Fibroblast of the aortic adventitia (primary cell): ENCODE data around the gene ZNF484. TPM values are rescaled to one million over a fixed set of nuclear protein-coding genes. Genes with fewer than 3 reads are reported as not detected.
"Not testable (repeated sequence)": the region's sequence is repeated elsewhere in the genome, so short reads cannot be mapped to it uniquely, and the experiment has no call there.

Source experiments
- DNase-seq: peaks from one replicate; pipeline ENCODE4 v3.0.0-alpha.2; 2010; ENCODE audit warnings: low read depth
- H3K4me3 ChIP-seq: 2 replicates; pipeline ENCODE4 v1.5.1; 2011; ENCODE audit warnings: low read depth, mild to moderate bottlenecking, control low read depth, low read length, moderate library complexity
- total RNA-seq: library from RNA; depleted of rRNA; stranded (reverse); fragments of >200 nt; gene quantifications from 2 replicates; pipeline ENCODE4 v1.2.3, GENCODE V29; 2012; ENCODE audit warnings: low replicate concordance
- TF ChIP-seq, protein P1 (sequence below): IDR thresholded peaks from 2 replicates; pipeline ENCODE4 v1.5.1; 2011; ENCODE audit warnings: mild to moderate bottlenecking, low read length, control low read depth, inconsistent platforms; ENCODE audit not compliant: insufficient read depth

ZNF484 gene
- total RNA-seq, 1 donor = 14.0 TPM

DNA sequence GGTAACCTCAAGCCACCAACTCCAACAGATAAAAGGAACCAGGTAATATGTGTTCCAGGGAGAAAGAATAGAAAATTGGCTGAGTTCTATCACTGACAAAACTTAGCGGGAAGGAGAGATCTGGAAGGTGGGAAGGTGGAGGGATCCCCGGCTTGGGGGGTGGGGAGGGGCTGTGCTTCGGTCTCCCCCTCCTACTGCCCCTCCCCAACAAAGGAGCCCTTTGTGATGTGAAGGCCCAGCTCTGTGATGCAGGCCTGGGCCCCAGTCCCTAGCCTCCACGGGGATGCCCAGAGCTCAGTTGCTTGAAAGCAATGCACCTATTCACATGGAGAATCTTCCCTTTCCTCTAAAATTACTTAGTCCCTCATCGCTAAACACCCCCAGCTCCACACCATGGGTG is 4.4 kb upstream of the ZNF484 start:
- H3K4me3 ChIP-seq = no peak overlapping the region
- TF ChIP-seq, protein P1, sequence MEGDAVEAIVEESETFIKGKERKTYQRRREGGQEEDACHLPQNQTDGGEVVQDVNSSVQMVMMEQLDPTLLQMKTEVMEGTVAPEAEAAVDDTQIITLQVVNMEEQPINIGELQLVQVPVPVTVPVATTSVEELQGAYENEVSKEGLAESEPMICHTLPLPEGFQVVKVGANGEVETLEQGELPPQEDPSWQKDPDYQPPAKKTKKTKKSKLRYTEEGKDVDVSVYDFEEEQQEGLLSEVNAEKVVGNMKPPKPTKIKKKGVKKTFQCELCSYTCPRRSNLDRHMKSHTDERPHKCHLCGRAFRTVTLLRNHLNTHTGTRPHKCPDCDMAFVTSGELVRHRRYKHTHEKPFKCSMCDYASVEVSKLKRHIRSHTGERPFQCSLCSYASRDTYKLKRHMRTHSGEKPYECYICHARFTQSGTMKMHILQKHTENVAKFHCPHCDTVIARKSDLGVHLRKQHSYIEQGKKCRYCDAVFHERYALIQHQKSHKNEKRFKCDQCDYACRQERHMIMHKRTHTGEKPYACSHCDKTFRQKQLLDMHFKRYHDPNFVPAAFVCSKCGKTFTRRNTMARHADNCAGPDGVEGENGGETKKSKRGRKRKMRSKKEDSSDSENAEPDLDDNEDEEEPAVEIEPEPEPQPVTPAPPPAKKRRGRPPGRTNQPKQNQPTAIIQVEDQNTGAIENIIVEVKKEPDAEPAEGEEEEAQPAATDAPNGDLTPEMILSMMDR = no peak
- DNase-seq = no peak

DNA sequence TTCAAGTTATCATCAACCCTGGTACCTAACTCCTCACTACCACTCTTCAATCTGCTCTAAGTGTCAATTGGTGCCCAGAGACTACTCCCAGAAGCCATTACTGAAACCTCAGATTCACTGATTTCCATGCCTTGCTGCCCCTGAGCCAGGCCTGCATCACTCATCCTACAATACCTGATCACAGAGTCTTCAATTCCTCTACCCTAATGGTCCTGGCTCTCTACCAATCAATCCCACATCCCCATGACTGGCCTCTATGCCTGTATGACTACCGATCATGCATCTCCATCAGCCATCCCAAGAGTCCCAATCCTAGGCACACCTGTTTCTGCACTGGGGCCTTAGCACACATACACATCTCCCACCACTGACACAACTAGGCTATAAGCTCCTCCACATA is 2.5 kb downstream of the ZNF484 start:
- TF ChIP-seq, protein P1 = no peak
- no peak overlapping the region for H3K4me3 ChIP-seq
- no peak for DNase-seq

DNA sequence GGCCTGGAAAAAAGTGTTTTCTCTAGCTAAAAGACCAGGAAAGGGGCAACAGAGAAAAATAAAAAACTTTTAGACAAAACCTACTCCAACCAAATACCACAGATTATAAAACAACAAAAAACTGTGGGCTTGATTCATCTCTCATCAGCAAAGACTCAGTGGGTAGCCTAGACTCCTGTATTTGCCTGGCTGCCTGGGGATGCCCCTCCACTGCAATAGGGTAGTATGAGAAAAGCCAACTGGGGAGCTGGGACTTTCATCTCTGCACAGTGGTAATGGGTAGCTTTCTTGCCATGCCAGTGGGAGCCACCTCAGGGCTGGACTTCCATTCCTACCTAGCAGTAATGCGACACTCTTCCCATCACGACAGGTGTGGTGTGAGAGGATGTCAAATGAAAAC is 7.5 kb downstream of the ZNF484 start:
- H3K4me3 ChIP-seq = no peak overlapping the region
- DNase-seq = no peak
- TF ChIP-seq, protein P1 = no peak

DNA sequence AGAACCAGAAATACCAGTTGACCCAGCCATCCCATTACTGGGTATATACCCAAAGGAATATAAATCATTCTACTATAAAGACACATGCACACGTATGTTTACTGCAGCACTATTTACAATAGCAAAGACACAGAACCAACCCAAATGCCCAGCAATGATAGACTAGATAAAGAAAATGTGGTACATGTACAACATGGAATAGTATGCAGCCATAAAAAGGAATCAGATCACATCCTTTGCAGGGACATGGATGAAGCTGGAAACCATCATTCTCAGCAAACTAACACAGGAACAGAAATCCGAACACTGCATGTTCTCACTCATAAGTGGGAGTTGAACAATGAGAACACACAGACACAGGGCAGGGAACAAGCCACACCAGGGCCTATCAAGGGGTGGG is 11.2 kb downstream of the ZNF484 start:
- DNase-seq, H3K4me3 ChIP-seq: not testable (repeated sequence)

DNA sequence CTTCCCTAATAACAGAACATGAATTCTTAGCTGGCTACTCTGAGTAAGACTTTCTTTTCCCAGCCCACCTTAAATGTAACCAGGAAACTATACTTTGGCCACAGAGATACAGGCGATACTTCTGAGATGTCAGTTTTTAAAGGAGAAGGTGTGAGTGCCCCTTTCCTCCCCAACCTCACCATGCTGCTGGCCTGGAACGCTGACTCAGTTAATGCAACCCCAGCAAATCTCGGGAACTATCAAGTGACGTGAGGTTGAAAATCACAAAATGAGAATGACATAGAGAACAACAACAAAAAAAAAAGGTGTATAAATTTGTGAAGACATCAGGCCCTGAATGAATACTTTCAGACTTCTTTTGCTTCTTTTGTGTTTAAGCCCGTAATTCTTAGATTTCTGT is 13.7 kb downstream of the ZNF484 start:
- TF ChIP-seq, protein P1 = no peak
- H3K4me3 ChIP-seq = no peak overlapping the region
- DNase-seq = no peak

DNA sequence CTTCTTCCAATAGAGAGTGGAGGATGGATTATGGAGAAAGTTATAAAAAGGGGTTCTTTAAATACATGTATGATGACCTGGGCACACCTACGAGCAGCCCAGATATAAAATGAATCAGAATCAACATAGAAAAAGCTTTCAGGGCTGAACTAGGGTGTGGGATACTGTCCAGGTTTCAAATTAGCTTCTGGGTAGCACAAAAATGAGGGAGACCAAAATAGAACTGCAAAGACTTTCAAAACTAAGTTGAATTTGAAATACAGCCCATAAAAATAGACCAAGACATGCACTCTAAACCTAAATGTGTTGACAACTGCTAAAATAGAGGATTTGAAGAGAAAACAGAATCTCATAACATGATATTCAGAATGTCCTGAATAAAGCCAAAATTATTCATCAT is 17.0 kb downstream of the ZNF484 start:
- TF ChIP-seq, protein P1 = no peak
- no peak for DNase-seq
- no peak overlapping the region for H3K4me3 ChIP-seq

DNA sequence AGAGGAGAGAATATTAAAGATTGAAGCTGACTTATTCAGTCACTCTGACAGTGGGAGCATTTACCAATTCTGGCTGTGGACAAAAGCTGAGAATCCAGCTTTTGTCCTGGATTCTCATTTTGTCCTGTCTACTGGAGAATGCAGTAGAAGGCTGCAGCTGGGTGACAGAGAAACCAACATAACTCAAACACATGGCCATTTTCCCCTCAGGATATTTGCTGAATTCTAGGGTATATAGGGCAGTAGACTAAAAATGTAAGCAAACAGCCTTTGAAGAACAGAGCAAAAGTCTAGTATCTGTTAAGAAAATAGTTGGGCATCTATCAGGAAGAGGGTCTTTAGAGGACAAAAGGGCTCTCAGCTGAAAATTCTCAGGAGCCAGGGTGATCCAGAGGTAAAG is 20.6 kb downstream of the ZNF484 start:
- no peak overlapping the region for H3K4me3 ChIP-seq
- TF ChIP-seq, protein P1 = no peak
- DNase-seq = no peak
